Astrocyte (in vitro differentiated cells and primary cell): ENCODE data around the gene CNTNAP2.

Source experiments
- EZH2 ChIP-seq: IDR thresholded peaks from 2 replicates; pipeline ENCODE4 v1.6.1; 2012; ENCODE audit warnings: mild to moderate bottlenecking, low read length, inconsistent platforms; ENCODE audit not compliant: insufficient read depth
- TF ChIP-seq, protein P1 (sequence below): IDR thresholded peaks from 2 replicates; pipeline ENCODE4 v1.5.1; 2011; ENCODE audit warnings: low read depth, mild to moderate bottlenecking, inconsistent platforms, low read length, moderate library complexity; ENCODE audit not compliant: insufficient read depth

DNA sequence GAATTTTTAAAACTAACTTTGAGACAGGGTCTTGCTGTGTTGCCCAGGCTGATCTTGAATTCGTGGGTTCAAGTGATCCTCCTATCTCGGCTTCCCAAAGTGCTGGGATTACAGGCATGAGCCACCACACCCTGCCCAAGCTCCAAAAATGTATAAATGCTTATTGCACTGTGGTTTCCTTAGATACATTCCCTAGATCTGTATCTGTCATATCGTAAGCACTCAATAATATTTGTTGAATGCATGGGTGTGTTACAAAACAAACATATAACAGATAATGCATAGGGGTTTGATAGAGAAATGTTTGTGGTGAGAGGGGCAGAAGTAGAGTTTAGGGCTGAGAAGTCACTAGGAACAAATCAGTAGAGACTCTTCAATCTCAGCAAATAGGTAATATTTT lies 1518.7 kb downstream of the CNTNAP2 start:
- TF ChIP-seq, protein P1, sequence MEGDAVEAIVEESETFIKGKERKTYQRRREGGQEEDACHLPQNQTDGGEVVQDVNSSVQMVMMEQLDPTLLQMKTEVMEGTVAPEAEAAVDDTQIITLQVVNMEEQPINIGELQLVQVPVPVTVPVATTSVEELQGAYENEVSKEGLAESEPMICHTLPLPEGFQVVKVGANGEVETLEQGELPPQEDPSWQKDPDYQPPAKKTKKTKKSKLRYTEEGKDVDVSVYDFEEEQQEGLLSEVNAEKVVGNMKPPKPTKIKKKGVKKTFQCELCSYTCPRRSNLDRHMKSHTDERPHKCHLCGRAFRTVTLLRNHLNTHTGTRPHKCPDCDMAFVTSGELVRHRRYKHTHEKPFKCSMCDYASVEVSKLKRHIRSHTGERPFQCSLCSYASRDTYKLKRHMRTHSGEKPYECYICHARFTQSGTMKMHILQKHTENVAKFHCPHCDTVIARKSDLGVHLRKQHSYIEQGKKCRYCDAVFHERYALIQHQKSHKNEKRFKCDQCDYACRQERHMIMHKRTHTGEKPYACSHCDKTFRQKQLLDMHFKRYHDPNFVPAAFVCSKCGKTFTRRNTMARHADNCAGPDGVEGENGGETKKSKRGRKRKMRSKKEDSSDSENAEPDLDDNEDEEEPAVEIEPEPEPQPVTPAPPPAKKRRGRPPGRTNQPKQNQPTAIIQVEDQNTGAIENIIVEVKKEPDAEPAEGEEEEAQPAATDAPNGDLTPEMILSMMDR = no peak
- no peak for TF ChIP-seq EZH2
